B cell (primary cell): ENCODE data around the gene MEN1. TPM values are rescaled to one million over a fixed set of nuclear protein-coding genes. Genes with fewer than 3 reads are reported as not detected.

ENCODE experiments used
- ATAC-seq: fragments of 200-7000 bp; cut with Tn5 transposase; one replicate; pipeline ENCODE4 v1.10.0; 2021; ENCODE audit warnings: low read depth, mild to moderate bottlenecking, moderate number of reproducible peaks, moderate library complexity
- CTCF ChIA-PET: fragments of 350-600 bp; sonication (Branson Sonifier 250); formaldehyde crosslinking; loops from one replicate; lab custom pipeline; 2021; ENCODE audit warnings: antibody characterized with exemption, inconsistent platforms; lab: Charles Lee
- POLR2A ChIA-PET: fragments of 350-600 bp; sonication (Branson Sonifier 250); formaldehyde crosslinking; loops from one replicate; lab custom pipeline; 2021; ENCODE audit warnings: antibody characterized with exemption; lab: Charles Lee
- DNase-seq: peaks from one replicate; pipeline ENCODE4 v3.0.0; 2013
- H2AFZ ChIP-seq: 2 replicates; pipeline ENCODE4 v1.6.1; 2012; ENCODE audit warnings: mild to moderate bottlenecking, low read depth, low read length; ENCODE audit not compliant: insufficient read depth, poor library complexity, severe bottlenecking
- H3K27ac ChIP-seq, 2 donors: 1 replicate in 1 of 2; 2 replicates in 1 of 2; pipeline ENCODE4 v1.5.1; 2012 to 2013; ENCODE audit warnings: low read length in 2 of 2, mild to moderate bottlenecking in 2 of 2, moderate library complexity in 1 of 2
- H3K27me3 ChIP-seq, 4 experiments: fragments of 200-600 bp in 1 of 4; sonication (generic) in 1 of 4; replicated peaks in 1 of 4; 1 replicate in 2 of 4; 2 replicates in 2 of 4; pipeline versions ENCODE4 v1.6.1 to v1.7.0; 2013 to 2016; ENCODE audit warnings: low read length in 3 of 4, mild to moderate bottlenecking in 2 of 4, mixed read lengths in 1 of 4, moderate library complexity in 1 of 4; ENCODE audit not compliant: insufficient read depth in 4 of 4, control insufficient read depth in 3 of 4; ENCODE audit errors: control extremely low read depth in 1 of 4
- H3K36me3 ChIP-seq, 2 experiments: replicated peaks in 1 of 2; 1 replicate in 1 of 2; 2 replicates in 1 of 2; pipeline versions ENCODE4 v1.6.1 to v1.7.1; 2013; ENCODE audit warnings: low read length in 1 of 2; ENCODE audit not compliant: insufficient read depth in 2 of 2, control insufficient read depth in 1 of 2; ENCODE audit errors: control extremely low read depth in 1 of 2, extremely low read depth in 1 of 2
- H3K4me1 ChIP-seq, 2 donors: fragments of 200-600 bp in 1 of 2; sonication (generic) in 1 of 2; 1 replicate in 1 of 2; 2 replicates in 1 of 2; pipeline versions ENCODE4 v1.5.1 to v1.6.1; 2013 to 2017; ENCODE audit warnings: low read length in 2 of 2; ENCODE audit not compliant: control insufficient read depth in 2 of 2, insufficient read depth in 2 of 2
- H3K4me2 ChIP-seq: replicated peaks from 2 replicates; pipeline ENCODE3; 2012; ENCODE audit warnings: mild to moderate bottlenecking, low read depth, low read length; ENCODE audit not compliant: poor library complexity, severe bottlenecking
- H3K4me3 ChIP-seq, 5 experiments: fragments of 200-600 bp in 1 of 5; sonication (generic) in 1 of 5; 1 replicate in 3 of 5; 2 replicates in 2 of 5; pipeline versions ENCODE4 v1.5.1 to v1.7.0; 2011 to 2016; ENCODE audit warnings: low read length in 4 of 5, mild to moderate bottlenecking in 4 of 5, low read depth in 2 of 5, control low read depth in 1 of 5, moderate library complexity in 1 of 5; ENCODE audit not compliant: insufficient read depth in 1 of 5; ENCODE audit errors: control extremely low read depth in 1 of 5, extremely low read depth in 1 of 5
- H3K79me2 ChIP-seq: fragments of 200-600 bp; sonication (generic); one replicate; pipeline ENCODE4 v1.6.0; 2016; ENCODE audit warnings: low read length; ENCODE audit not compliant: control insufficient read depth, insufficient read depth
- H3K9ac ChIP-seq: fragments of 200-600 bp; sonication (generic); 2 replicates; pipeline ENCODE4 v1.6.1; 2017; ENCODE audit warnings: mild to moderate bottlenecking, low read length, moderate library complexity
- H3K9me3 ChIP-seq, 3 donors: one replicate each; pipeline versions ENCODE4 v1.6.1 to v1.7.1; 2013; ENCODE audit warnings: low read length in 2 of 3; ENCODE audit not compliant: control insufficient read depth in 2 of 3, insufficient read depth in 1 of 3; ENCODE audit errors: control extremely low read depth in 1 of 3
- H4K20me1 ChIP-seq: 2 replicates; pipeline ENCODE4 v1.6.0; 2012; ENCODE audit warnings: mild to moderate bottlenecking, low read length; ENCODE audit not compliant: insufficient read depth, control insufficient read depth, poor library complexity, severe bottlenecking
- H3K27ac Mint-ChIP-seq: one replicate; pipeline ENCODE4 v1.8.0; 2021; ENCODE audit warnings: mixed read lengths
- H3K27me3 Mint-ChIP-seq: one replicate; pipeline ENCODE4 v1.8.0; 2021; ENCODE audit warnings: mixed read lengths
- H3K4me1 Mint-ChIP-seq: one replicate; pipeline ENCODE4 v1.8.0; 2021; ENCODE audit warnings: mixed read lengths
- H3K4me3 Mint-ChIP-seq: one replicate; pipeline ENCODE4 v1.8.0; 2021; ENCODE audit warnings: mixed read lengths
- H3K9me3 Mint-ChIP-seq: one replicate; pipeline ENCODE4 v1.8.0; 2022; ENCODE audit warnings: mixed read lengths; ENCODE audit not compliant: insufficient read depth
- EZH2 ChIP-seq: IDR thresholded peaks from 2 replicates; pipeline ENCODE4 v1.6.1; 2012; ENCODE audit warnings: borderline replicate concordance, low read depth, mild to moderate bottlenecking, moderate library complexity, low read length; ENCODE audit not compliant: insufficient read depth, poor library complexity, severe bottlenecking
- WGBS: methylation state at CpG from one replicate; pipeline ENCODE4 v1.1.5; 2013; ENCODE audit warnings: missing lambda C conversion rate; ENCODE audit not compliant: insufficient coverage; 5-methylcytosine and 5-hydroxymethylcytosine counted together
- intact Hi-C: fragments of 100-400 bp; cut with micrococcal nuclease; formaldehyde crosslinking; loops from one replicate; pipeline ENCODE4 v1.10.0; 2022
- polyA plus RNA-seq: library from polyadenylated mRNA; depleted of rRNA; stranded (reverse); fragments of >200 nt; gene quantifications from 2 replicates; pipeline ENCODE4 v1.2.3, GENCODE V29; 2012
- total RNA-seq, 2 donors: library from RNA; stranded (reverse); fragments of 120-200 nt in 1 of 2; gene quantifications; 1 replicate in 1 of 2; 2 replicates in 1 of 2; pipeline versions ENCODE4 v1.2.3 to v1.2.4, GENCODE V29; 2013 to 2022
- TF ChIP-seq, protein P1 (sequence below): fragments of 200-600 bp; IDR thresholded peaks from one replicate; pipeline ENCODE4 v1.8.0; 2022; ENCODE audit warnings: antibody characterized with exemption, mild to moderate bottlenecking

MEN1 gene
- total and polyA plus RNA-seq, 2 donors (not counting 1 experiment from before 2014, with no cell fraction given): 48.2 to 68.5 TPM

DNA sequence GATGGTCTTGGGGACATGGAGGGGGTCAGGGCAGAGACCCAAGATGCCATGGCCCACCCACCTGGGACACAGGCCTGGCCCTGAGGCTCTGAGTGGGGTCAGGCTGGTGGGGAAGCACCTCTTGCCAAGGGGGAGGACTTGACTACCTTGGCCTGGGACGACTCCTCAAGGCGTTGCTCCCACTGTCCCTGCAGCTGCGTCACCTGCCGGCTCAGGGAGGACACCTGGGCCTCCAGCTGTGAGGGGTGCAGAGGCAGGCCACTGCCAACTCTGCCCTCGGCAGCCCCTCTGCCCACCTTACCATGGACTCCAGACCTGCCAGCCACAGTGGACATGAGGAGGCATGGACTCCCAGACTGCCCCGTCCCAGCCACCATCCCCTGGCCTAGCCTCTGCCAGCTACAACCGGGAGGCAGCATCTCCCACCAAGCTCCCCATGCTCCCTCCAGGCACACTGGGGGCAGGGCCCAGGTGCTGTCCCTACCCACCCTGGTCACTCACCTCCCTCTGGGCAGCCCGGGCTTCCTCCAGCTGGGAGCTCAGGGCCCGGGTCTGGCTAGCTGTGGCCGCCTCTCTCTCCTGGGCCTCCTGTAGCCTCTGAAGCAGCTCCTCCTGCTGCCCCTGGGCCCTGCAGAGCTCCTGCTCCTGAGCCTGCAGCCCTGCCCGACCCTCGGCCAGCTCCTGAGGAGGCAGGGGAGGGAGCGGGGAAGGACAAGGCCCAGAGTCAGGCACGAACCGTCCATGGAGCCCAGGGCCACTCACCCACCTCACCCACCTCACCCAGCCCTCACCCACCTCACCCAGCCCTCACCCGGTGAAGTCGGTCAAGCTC is 25.5 kb upstream of the MEN1 start:
- H4K20me1 ChIP-seq: no peaks in the 10 kb centered on the region
- H3K27ac ChIP-seq: no peak overlapping the region
- Mint-ChIP-seq H3K4me1 (no peaks in the 10 kb centered on the region), H3K27ac (no peak overlapping the region), H3K27me3 (no peaks in the 10 kb centered on the region), H3K4me3 (no peak overlapping the region), H3K9me3 (no peaks in the 10 kb centered on the region)
- intact Hi-C loops: no loop called here
- ChIA-PET POLR2A (interaction anchor here (0.5 kb wide), 1 partner anchor 11 kb away, joined by 3 read pairs; no protein-coding TSS in a partner anchor), CTCF (interaction anchor here (1.2 kb wide), 1 partner anchor 52 kb away, joined by 5 read pairs; no protein-coding TSS in a partner anchor)
- ATAC-seq (no peak), DNase-seq (no peak)
- TF ChIP-seq, protein P1, sequence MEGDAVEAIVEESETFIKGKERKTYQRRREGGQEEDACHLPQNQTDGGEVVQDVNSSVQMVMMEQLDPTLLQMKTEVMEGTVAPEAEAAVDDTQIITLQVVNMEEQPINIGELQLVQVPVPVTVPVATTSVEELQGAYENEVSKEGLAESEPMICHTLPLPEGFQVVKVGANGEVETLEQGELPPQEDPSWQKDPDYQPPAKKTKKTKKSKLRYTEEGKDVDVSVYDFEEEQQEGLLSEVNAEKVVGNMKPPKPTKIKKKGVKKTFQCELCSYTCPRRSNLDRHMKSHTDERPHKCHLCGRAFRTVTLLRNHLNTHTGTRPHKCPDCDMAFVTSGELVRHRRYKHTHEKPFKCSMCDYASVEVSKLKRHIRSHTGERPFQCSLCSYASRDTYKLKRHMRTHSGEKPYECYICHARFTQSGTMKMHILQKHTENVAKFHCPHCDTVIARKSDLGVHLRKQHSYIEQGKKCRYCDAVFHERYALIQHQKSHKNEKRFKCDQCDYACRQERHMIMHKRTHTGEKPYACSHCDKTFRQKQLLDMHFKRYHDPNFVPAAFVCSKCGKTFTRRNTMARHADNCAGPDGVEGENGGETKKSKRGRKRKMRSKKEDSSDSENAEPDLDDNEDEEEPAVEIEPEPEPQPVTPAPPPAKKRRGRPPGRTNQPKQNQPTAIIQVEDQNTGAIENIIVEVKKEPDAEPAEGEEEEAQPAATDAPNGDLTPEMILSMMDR: no peak
- TF ChIP-seq EZH2: no peak
- peaks cover 0 to 11% of the 10 kb centered on the region in 2 experiments for H3K36me3 ChIP-seq
- 95% methylated on average over 17 of the region's 17 CpGs for WGBS
- H2AFZ ChIP-seq: no peak overlapping the region
- no peaks in the 10 kb centered on the region for H3K79me2 ChIP-seq
- H3K9me3 ChIP-seq: no peaks in the 10 kb centered on the region
- no peak overlapping the region for H3K4me3 ChIP-seq
- no peak overlapping the region for H3K9ac ChIP-seq
- no peaks in the 10 kb centered on the region for H3K27me3 ChIP-seq
- no peak overlapping the region for H3K4me2 ChIP-seq
- peaks cover 0 to 4% of the 10 kb centered on the region in 2 donors for H3K4me1 ChIP-seq
